Measurements from ENCODE around the gene UBASH3A.
A peak's percentile ranks its signal among the peaks of the same experiment; 100 is the strongest.
"Not testable (repeated sequence)": the region's sequence is repeated elsewhere in the genome, so short reads cannot be mapped to it uniquely, and the experiment has no call there.

UBASH3A gene

DNA sequence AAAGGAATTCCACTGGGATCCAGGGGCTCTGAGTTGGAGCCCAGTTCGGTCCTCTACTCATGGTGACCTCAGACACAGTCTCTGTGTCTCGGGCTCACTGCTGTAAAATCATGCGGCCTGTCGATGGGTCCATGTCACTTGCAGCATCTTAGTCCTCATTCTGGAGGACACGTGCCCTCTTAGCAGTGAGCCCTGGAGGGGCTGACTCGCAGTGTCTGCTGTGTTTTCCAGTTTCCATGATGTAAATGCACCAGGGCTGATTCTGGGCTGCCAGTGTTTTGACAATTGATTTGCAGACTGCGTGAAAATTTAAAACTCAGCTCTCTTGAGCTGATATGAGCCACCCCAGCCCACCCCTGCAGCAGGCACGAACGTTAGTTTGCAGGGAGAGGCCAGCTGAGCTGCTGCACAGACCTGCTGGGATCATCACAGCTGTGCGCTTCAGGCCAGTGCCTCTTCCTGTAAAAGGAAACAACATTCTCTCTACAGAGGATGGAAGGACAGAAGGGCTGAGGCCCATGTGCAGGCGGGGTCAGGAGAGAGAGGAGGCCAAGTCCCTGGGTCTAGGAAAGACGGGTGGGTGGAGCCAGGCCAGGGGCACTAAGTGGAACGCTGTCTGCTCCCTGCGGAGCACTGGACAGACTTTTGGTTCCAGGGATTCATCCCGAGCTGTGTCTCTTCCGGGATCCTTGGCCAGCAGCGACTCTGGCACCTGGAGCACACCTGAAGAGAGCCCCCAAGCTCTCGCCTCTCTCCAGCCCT lies 49.7 kb downstream of the UBASH3A start:
- DNase-seq = no peak

DNA sequence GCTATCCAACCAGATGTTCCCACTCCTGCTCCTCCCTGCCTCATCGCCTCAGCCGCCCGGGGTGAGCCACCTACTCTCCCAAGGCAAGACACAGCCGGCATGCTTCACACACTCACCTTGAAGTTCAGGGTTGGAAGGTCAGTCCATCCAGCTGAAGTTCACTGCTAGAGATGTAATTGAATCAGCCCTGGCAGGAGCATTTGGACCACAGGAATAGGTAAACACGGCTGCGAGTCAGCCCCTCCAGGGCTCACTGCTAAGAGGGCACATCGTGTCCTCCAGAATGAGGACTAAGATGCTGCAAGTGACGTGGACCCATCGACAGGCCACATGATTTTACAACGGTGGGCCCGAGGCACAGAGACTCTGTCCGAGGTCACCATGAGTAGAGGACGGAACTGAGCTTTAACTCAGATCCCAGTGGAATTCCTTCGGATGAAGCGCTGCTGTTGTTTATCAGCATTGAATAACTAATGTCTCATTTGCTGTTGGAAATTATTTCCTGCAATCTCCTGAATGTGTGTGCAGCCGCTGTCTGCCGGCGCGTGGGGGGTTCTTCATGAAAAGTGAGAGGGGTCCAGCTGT lies 50.4 kb downstream of the UBASH3A start:
- no peak for DNase-seq

DNA sequence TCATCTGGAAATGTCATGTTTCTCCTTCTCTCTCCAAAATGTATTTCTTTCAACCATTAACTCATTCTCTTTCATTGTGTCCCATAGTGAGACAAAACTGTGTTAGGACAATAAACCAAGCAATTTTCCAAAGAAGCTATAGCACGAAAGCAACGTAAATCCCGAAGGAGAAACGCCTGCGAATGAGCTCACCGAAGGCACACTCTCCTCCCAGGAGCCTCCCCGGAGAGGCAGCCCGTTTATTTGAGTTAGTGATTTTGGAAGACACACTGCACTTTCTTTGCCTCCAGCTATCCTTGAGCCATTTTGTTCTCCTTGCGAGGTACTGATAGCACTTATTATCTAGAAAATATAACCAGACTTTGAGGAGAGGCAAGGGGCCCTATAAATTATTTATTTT lies 51.1 kb downstream of the UBASH3A start:
- no peak for DNase-seq

DNA sequence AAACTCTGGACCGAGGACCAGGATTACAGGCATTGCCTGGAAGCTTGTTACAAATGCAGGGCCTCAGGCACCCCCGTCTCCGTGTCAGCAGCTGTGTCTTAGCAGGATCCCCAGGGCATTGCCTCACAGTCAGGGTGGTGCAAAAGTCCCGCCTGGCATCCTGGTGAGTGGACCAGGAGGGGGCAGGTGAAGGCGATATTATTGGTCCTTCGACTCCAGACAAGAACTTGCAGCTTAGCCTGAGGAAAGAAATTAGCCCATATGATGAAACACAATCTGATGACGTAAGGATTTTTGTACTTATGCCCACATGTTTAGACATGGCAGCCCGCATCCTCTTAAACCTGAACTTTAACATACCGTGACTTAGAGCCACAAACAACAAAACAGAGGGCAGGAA lies 51.5 kb downstream of the UBASH3A start:
- no peak for DNase-seq

DNA sequence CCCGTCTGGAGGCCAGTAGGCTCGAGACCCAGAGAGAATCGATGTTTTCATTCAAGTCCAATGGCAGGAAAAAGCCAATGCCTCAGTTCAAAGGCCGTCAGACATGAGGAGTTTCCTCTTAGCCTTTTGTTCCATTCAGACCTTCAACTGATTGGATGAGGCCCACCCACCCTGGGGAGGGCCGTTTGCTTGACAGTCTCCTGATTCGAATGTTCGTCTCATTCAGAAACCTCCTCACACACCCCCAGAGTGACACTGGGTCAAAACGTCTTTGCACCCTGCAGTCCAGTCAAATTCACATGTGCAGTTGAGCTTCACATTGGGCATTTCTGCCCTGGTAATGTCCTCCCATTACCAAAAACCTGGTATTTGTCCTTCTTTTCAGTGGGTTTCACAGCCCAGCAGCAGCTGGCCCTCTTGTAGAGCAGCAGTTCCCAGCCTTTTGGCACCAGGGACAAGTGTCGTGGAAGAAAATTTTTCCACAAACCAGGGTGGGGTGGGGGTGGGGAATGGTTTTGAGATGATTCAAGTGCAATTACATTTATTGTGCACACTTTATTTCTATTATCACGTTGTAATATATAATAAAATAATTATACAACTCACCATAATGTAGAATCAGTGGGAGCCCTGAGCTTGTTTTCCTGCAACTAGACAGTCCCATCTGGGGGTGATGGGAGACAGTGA lies 52.2 kb downstream of the UBASH3A start:
- DNase-seq = no peak

DNA sequence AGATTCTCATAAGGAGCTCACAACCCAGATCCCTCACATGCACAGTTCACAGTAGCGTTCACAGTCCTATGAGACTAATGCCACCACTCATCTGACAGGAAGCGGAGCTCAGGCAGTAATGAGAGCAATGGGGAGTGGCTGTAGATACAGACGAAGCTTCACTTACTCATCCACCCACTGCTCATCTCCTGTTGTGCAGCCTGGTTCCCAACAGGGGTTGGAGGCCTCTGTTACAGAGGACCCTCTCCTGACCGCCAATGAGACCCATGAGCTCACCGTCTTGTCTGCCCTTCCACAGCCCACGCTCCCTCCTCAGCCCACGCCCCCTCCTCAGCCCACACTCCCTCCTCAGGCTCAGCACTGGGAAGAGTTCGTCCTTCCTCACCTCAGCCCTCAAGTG lies 52.8 kb downstream of the UBASH3A start:
- DNase-seq = peak; percentile 48

DNA sequence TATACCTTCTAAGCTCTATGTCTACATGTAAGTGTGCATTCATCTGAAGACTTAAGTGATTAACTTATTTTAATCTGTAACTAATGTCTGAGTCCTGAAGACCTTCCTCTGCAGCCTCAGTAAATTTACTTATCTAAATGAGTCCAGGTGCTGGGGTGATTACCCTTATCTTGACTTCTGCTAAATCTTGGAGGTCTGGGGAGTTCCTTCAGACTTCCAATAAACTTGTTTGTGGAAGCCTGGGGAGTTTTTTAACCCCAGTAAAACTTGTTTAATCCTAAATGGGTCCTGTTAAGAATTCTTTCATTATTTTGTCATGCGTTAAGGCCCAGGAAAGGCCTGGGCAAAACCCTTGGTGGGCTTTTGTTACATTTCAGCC lies 55.4 kb downstream of the UBASH3A start:
- DNase-seq = no peak

DNA sequence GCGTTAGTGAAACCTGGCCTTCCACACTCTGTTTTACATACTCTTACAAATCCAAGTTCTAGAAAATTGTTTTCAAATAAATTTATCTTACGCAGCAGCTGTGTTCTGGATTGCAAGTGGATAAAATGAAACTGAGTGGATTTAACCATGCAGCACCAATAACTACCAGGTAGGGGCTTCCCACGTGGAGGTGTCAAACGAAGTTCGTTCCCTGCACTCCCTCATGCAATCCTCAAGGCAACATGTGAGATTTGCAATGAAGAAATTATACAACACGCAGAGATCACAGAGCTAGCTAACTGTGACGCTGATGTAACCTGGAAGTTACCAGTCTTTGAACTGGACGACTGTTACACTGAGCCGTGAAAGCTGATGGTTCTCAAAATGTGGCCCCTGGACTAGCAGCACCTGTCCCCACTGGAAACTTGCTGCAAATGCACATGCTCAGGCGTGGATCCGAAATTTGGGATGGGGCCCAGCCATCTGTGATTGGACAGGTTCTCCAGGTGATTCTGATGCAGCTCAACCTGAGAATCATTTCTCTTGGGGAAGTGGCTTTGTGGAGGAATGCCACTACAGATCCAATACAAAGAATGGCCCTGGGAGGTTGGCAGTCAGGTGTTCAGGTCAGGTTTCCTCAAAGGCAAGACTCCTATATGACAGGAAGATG lies 56.0 kb downstream of the UBASH3A start:
- DNase-seq = no peak

DNA sequence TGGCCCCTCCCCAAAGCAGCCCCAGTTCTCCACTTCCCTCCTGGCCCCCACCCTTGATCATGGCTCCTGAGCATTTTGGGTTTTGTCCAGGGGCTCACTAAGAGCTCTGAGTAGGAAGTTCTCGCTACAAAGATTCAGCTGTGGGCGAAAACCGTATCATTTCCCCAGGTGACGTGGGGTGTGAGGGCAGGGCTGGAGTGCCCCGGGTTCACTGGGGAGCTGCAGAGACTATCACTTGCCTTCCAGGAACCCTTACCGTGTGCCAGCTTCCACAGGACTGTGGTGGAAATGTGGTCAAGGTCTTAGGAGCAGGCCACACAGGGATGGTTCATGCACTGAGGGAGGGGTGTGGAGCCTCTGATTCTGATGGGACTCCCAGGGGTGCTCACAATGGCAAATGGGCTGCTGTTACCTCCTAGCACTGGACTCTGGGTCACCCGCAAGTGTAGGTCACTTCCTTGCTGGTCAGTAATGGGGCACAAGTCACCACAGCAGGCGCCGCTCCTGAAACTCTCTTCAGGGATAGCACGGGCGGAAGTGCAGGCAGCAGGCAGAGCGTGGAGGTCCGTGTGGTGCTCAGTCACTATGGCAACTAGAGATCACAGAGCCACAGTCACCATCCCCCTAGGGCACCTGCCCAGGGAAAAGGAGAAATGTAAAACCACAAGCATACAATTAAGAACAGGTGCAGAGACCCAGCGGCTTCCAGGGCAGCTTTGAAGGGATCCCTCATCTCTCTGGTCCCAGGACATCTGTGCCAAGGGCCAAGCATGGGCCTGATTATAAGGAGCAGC lies 56.9 kb downstream of the UBASH3A start:
- peak; percentile 24 for DNase-seq

DNA sequence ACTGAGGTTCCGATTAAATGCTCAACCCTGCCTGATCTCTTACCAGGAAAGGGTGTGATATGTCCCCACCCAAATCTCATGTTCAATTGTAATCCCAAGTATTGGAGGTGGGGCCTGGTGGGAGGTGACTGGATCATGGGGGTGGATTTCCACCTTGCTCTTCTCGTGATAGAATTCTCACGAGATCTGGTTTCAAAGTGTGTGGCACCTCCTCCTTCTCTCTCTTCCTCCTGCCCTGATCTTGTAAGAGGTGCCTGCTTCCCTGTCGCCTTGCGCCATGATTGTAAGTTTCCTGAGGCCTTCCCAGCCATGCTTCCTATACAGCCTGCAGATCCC lies 57.5 kb downstream of the UBASH3A start:
- DNase-seq = no peak

DNA sequence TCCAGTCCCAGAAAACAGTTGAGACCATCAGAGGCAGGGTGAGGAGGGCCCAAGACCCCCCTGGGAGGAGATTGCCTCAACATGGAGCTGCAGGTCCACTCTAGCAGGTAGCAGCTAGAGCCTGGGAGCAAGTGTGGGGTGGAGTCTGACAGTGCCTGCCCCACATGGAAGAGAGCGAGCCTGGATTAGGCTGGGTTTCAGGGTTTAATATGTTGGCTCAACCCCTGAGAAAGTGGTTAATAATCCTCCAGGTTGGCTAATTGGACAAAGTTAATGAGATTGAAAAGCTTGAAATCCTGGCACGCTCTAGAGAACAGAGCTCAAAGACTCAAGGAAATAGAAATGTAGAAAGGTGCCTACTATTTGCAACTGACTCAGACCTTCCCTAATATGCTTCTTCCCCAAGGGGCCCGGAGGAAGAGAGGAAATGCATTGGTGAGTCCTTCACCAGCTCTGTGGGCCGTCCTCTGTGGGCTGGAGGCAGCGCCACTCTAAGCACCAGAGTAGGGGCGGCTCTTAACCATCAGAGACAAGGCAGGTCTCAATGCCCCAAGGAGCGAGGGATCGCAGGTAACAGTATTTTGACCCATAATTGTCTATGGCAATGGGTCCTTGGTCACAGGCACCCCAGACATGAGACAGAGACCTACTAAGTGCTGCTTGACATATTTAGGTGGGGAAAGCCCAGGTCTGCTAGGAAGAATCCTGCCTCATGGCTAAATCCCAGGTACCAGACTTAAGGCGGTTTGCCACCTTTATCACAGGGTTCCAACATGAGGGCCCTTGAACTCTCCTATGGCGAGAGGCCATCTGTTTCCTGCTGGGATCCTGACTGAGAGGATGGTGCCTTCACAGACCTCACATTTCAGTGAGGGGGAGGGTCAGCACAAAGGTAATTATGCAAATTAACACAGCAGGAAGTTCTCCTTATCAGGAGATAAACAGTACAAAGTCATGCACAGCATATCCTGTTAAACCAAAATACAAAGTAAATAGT lies 58.5 kb downstream of the UBASH3A start:
- DNase-seq = no peak

DNA sequence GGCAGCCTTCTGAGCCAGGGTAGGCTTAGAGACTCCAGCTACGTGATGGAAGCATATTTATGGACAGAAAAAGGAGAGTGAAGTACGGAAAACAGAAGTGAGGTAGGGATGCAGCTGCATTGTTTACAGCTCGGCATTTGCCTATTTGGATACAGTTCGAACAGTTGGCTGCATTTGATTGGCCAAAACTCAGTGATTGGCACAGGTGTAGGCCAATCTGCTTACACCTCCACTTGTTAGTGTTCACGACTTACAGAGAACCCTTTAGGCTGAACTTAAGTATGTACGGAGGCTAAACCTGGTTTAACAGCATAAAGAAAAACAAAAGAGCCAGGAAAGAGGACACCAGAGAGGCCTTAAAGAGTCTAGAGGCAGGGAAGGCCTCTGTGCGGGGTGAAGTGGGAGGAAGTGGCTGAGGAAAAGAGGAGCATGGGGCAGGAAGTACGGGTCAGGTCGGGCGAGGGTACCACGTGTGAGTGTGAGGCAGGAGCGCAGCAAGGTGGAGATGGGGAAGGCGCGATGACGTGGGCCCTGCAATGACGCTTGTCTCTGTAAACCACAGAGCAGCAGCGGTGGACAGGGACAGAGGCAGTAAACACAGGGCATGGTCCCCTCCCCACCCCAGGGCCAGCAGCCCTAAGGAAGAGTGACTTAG lies 60.3 kb downstream of the UBASH3A start:
- peak; percentile 60 for DNase-seq

DNA sequence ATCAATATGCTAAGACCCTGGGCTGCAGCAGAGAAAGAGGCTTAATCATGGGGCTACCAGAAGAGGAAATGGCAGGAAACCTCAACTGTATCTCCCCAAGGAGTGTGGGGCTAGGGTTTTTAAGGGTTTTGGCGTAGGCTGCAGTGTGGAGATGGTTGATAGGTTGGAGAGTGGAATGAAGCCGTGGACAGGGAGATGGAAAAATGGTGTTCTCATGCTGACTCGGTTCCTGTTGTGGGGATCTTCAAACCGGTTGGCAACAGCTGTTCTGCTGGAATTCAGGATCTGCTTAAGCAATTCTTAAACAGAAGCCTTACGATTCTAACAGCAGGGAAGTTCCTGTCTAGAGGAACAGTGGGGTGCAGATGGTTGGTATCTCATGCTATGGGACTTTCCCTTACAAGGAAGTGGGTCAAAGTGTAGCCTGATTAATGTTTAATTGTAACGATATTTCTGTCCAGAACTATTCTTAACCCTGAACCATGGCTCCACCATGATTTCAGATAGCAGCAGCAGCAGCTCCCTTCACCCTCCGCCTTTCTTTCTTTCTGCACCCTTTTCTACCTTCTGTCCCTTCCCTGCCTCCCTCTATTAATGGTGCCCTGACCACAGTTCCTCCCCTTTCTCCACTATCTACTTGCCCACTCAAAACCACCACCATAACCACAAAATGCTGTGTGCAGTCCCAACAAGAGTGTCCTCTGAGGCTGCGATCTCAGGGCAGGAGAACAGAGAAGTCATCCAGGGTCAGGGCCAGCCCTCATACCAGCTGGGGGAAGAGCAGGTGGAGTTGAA lies 61.5 kb downstream of the UBASH3A start:
- no peak for DNase-seq

DNA sequence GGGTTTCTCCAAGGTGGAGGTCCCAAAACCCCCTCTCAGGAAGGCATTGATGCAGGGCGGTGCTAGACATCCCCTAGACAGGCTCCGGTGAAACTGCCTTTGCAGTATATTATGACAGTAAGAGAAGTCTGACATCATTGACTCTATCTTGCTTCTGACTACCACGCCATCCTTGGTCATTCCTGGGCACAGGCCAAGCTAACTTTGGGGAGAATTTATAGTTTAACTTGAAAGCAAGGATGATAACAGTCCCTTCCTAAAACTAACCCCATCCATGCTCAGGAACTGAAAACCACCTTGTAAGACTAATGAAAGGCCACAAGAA lies 62.1 kb downstream of the UBASH3A start:
- DNase-seq = no peak

DNA sequence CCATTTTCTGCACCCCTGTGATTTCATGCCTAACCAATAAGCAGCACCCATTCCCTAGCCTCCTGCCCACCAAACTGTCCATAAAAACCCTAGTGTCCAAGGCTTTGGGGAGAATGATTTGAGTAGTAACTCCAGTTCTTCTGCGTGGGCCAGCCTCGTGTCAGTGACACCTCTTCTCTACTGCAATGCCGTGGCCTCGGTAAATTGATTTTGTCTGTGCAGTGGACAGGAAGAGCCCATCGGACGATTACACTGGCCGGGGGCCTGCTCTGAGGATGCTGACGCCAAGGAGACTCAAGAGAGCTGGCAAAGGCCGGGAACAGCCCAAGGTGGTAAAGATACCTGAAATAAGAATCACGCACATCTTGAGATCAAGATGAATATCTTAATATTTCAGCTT lies 63.0 kb downstream of the UBASH3A start:
- no peak for DNase-seq

DNA sequence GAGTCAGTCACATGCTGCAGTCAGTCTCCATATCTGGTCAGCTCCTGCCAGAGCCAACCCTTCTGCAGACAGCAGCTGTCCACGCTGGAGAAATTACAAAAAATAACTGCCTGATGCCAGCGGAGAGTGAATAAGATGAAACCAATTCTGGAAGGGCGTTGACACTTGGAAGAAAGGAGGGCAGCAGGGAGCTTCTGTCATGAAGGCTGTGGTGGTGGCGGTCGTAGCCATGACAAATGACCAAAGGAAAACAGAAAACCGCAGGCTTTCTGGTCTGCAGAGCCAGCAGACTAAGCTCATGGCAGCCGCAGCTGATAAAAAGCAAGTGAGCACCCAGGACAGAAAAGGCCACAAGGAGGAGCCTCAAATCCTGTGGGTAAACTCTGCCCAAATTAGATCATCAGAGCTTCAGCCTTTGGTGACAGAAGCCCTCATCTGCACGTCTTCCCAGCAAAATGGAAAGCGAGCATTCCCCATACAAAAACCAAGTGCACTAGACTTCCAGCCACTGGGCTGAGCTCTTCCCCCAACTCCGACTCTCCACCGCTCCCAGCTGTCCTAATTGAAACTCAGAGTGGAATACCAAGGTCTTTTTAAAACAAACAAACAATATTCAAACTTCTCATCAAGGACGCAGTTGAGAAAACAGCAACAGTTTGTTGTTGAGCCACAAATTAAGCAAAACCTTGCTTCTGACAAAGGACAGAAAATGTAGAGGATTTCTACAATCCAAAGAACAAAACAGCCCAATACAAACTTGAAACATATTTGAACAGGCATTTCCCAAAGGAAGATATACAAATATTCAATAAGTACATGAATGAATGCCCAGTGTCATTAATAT lies 63.7 kb downstream of the UBASH3A start:
- no peak for DNase-seq

DNA sequence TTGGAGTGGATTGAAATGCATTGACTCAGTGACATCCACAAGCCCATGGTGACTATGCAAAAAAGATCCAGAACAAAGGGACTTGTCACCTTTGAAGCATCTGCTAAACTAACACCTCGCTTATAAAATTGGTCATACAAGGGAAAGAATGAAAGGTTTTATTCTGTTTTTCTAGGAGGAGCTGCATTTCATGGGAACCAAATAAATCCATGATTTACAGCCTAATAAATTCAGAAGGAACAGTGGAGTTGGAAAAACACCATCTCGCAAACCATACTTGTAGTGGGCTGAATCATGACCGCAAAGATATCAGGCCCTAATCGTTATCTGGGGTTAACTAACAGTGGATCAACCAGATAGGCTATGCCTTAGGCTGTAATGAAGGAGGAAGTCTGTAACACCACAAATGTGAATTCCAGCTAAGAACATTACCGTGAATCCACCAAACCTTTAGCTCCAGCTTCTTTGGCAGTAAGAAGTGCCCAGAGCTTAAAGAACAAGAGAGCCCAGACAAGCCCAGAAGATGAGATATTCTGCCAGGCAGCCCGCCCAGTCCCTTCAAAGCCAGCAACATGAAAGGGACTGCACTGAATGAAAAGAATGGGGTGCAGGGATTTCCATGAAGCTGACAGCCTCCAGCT lies 64.9 kb downstream of the UBASH3A start:
- DNase-seq = no peak

DNA sequence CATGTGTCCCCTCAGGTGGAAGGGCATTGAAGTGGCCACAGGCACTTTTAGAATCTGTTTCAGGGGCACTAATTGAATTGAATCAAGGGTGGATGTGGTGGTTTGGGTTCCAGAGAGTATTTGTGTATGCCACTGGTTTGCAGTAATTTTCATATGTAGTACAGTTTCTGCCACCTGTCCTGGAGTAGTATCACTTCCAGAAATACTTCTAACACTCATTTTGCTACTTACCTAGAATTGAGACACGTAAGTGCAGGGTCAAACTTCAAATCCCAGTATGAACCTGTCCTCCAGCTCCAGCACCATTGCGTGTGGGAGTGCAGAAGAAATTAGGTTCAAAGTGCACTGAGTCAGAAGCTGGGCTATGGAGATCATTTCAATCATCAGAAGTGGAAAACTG lies 65.6 kb downstream of the UBASH3A start:
- no peak for DNase-seq

DNA sequence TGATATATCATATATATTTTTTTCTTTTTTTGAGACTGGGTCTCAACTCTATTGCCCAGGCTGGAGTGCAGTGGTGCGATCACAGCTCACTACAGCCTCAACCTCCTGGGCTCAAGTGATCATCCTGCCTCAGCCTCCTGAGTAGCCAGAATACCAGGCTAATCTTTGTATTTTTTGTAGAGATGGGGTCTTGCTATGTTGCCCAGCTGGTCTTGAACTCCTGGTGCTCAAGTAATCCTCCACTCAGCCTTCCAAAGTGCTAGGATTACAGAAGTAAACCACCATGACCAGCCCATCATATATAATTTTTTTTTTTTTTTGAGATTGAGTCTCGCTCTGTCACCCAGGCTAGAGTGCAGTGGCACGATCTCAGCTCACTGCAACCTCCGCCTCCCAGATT lies 66.0 kb downstream of the UBASH3A start:
- DNase-seq = not testable (repeated sequence)

Measured in activated naive CD4-positive, alpha-beta T cell treated with anti-CD3 and anti-CD28 coated beads, Interleukin-2, amount 50 U/mL, for 16 hours (primary cell).